Measurements from ENCODE around the gene STK11.
A peak's percentile ranks its signal among the peaks of the same experiment; 100 is the strongest.

The STK11 gene

DNA sequence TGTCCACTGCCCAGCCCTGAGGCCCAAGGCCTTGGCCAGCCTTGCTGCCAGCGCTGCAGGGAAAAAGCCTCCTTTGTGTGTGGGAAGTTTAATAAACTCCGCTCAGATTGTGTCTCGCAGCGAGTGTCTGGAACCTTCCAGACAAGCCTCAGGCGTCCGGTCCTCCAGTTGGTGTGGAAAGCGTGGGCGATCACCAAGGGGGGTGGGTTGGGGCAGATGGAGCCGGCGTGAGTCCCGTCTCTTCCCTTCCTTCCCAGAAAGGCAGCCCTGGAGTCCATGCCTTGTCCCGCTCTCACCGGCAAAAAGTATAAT lies 4.6 kb downstream of the STK11 start:
- no peak for DNase-seq

DNA sequence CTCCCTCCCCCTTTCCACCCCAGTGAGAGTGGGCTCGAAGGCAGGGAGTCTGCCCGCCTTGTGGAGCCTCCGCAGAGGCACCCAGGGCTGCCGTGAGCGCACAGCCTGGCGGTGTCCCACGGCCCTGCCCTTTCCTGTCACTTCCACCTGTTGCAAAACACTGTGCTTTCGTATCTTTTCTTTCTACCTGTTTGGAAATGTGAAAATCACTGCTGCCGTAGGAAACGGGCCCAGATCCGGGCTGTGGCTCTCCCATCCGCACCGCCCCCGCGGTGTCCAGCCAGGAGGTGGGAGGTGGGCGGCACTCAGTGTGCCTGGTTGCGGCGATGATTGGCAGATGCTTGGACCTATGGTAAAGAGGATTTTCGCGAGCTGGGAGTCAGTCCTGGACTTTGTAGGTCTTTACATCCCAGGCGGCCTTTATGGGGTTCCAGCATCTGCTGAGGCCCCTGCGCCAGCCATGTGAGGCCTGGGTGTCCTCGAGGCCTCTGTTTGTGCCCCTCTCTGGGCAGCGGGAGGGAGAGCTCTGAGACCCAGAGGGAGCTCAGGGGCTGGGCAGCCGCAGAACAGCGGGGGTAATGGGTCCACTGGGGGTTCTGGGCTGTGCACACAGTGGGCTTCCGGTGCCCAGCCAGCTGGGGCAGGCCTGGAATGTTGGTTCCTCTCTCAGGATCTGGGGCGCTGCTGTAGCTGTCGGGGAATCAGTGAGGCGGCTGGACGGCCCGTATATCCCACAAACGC lies 6.1 kb downstream of the STK11 start:
- no peak for DNase-seq

DNA sequence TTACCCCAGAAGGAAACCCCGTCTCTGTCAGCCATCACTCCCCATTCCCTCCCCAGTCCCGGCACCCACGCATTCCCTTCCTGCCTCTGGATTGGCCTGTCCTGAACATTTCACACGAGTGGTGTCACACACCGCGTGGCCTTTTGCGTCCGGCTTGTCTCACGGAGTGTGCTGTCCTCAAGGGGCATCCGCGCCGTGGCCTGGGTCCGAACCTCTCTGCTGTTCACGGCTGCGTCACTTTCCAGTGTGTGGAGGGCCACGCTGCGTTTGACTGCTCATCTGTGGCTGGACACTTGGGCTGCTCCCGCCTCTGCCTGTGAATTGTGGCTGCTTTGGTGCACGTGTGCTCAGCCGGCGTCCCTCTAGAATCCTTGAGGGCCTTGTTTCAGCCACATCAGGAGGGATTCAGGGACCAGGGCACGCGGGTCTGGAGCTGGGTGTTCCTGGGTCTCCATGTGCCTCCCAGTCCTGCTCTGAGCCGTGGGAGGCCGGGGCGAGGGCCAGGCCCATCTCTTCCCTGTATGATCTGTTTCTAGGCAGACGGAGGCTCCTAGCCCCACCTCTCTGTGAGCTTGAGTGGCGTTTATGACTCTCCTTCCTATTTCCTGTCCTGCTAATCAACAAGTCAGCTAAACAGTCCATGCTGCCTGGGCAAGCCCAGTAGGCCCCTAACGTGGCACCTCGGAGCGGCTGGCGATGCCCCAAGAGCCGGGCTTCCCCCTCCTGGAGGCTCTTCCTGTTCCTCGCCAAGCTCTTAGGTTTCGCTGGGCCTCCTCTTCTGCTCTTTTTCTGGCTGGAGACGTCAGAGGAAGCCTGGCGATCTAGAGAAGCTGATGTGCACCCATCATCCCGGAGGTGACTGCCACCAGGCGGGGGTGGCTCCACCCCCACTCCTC lies 8.1 kb downstream of the STK11 start:
- peak; percentile 77 for DNase-seq

DNA sequence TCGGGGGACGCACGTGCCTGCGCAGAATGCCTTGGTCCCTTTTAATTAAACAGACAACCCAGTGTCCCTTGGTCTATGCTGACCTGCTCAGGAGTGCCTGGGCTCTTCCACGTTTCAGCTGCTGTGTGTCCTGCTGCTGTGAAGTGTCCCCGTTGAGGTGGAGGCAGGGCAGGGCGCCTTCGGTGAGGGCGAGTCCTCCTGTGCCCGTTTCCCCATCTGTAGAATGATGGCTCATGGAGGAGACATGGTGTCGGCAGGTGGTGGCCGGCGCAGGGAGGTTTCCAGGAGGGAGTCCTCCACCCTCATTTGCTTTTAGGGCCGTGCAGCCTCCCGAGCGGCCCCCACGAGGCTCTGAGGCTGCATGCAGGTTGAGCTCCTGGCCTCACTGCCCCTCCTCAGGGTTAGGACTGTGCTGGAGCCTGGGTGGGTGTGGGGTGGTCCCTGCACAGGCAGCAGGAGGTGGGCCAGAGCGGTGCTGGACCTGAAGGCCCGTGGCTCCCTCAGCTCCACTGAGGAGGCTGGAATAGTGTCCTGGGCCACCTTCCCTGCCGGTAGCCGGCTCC lies 8.8 kb downstream of the STK11 start:
- no peak for DNase-seq

DNA sequence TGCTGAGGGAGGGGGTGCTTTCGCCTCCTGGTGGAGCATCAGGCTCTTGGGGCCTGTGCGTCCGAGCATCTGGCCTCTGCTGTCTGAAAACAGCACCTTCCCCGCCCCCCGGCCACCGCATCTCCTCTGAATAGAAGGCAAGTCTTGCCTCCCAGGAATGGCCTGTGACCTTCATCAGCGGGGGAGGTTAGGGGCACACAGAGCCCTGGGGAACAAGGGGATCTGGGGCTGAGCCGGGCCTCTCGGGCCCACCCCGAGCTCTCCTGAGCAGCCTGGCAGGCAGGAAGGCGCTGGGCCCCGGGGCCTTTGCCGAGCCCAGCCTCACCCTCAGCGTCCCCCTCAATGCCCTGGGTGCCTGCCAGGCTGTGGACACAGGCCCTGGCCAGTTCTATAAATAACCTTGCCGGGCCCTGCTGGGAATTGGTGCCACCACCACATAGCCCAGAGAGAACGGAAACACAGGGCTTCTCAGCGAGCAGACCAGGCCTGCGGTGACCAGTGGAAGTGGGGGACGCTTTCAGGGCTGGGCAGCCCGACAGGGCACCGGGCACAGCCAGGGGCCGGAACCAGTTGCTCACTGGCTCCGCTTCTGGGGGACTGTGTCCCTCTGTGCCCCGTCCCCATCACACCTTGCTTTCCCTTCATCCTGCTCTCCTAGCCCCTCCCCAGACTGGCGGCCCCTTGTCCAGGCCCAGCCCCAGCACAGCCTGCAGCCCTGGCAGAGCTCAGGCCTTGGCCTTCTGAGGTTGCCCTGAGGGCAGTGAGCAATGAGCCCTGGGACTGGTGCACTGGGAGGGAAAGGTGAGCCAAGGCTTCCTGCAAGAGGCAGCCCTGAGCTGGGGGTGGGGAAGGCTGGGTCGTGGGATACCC lies 9.5 kb downstream of the STK11 start:
- no peak for DNase-seq

DNA sequence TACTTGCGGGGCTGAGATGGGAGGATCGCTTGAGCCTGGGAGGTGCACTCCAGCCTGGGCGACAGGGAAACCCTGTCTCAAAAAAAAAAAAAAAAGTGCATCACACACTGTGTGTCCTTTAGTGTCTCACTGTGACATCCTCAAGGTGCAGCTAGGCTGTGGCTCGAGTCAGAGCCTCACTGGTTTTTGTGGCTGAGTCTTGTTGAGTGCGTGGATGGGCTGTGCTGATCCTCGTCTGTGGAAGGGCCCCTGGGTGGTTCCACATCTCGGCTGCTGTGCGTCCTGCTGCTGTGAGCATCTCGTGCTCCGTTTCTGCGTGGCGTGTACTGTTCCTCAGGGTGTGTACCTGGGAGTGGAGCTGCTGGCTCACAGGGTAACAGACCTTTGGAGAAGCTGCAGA lies 11.2 kb downstream of the STK11 start:
- DNase-seq = no peak

DNA sequence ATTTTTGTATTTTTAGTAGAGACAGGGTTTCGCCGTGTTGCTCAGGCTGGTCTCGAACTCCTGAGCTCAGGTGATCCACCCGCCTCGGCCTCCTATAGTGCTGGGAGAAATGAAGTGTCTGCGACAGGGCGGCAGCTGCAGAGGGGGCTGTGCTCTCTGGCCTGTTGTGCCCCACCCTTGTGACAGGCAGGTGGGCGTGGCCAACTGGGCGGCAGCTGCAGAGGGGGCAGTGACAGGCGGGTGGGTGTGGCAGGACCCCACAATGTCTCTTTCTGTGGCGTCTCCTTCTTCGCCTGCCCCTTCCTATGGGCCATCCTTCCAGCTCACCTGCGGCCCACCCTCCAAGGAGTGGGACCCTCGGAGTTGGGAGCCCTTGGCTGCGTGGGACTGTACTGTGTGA lies 11.8 kb downstream of the STK11 start:
- no peak for DNase-seq

DNA sequence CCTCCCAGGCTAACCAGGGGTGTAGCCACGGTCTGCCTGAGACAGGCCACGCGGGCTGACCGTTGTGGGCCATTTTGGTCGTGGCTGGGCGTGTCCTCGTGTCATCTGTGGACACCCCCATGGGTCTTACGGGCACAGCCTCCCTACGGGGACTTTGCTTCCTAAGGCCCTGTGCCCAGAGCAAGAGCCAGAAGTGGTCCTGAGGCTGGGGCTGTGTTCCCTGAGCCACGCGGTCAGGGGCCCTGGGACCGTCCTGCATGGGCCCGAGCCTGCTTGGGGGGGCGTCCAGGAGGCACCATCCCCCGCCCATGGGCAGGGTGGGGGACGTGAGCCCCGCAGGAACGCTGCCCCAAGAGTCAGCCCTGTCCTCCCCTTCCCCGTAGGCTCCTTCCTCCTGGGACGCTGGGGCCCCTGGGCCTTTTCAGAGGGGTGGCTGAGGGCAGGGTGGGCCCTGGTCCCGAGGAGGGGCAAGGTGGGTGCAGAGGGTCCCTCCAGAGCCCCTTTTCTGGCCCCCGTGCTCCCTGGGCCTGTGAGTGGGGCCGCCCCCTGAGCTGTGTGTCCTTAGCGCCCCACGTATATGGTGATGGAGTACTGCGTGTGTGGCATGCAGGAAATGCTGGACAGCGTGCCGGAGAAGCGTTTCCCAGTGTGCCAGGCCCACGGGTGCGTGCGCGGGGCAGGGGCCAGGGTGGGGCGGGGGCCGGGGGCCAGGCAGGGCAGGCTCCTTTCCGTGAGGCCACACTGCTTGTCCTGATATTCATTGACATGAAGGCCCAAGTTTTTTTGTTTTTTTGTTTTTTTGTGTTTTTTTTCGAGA lies 13.4 kb downstream of the STK11 start:
- DNase-seq = no peak

DNA sequence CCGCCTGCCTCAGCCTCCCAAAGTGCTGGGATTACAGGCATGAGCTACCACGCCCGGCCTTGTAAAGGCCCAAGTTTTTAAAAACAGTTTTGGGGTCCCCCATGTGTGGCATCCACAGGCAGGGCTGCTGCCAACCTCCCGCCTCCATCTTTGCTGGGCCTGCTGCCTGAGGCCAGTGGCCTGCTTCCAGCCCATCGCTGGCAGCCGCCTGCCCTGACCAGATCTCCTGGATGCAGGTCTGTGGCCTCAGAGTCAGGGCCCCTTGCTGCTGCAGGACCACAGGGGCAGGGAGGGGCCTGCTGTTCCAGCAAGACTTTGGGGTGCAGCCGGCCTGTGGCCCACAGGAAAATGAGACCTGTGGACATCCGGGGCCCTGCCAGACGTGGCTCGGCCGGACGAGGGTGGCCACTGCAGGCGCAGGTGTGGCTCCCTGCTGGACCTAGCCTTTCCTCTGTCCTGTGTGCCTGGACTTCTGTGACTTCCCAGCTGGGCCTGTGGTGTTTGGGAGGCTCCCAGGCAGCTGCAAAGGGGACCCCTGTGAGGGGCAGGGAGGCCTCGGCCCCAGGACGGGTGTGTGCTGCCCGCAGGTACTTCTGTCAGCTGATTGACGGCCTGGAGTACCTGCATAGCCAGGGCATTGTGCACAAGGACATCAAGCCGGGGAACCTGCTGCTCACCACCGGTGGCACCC lies 14.4 kb downstream of the STK11 start:
- no peak for DNase-seq

DNA sequence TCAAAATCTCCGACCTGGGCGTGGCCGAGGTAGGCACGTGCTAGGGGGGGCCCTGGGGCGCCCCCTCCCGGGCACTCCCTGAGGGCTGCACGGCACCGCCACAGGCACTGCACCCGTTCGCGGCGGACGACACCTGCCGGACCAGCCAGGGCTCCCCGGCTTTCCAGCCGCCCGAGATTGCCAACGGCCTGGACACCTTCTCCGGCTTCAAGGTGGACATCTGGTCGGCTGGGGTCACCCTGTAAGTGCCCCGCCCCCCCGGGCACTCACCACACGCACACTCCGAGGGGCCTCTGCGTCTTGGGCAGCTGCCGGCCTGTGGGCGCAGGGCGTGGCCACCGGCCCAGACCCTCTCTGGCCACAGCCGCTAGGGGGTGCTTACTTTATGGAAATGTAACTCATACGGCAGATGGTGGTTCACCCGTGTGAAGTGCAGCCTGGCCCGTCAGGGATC lies 14.9 kb downstream of the STK11 start:
- DNase-seq = no peak

DNA sequence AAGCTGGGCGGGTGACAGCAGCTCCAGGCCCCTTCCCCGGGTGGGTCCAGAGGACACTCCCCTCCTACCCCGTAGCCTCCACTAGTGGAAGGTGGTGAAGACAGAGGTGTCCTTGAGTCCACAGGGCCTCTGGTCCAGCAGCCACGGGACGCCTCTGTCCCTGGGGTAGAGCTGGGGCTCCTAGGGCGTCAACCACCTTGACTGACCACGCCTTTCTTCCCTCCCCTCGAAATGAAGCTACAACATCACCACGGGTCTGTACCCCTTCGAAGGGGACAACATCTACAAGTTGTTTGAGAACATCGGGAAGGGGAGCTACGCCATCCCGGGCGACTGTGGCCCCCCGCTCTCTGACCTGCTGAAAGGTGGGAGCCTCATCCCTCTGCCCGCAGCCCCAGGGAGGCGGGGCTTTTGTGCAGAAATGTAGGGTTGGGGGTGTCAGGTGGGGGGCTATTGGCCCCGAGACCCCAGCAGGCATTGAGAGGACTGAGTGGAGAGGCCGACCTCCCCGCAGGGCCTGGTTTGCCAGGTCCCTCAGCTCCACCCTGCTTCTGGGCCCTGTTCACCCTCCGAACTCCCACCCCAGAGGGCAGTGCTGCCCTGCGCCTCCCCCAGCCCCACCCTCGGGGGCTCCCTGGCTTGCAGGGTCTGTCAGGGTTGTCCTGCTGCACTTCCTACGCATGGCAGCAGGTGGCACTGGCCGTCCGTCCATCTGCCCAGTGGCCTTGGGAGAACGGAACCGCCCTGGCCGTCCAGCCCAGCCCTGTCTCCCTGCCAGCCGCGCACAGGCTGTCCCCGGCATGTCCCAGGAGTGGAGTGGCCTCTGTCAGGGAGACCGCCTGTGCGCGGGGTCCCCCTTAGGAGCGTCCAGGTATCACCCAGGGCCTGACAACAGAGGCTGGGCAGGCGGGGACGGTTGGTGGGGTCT lies 15.7 kb downstream of the STK11 start:
- DNase-seq = no peak

DNA sequence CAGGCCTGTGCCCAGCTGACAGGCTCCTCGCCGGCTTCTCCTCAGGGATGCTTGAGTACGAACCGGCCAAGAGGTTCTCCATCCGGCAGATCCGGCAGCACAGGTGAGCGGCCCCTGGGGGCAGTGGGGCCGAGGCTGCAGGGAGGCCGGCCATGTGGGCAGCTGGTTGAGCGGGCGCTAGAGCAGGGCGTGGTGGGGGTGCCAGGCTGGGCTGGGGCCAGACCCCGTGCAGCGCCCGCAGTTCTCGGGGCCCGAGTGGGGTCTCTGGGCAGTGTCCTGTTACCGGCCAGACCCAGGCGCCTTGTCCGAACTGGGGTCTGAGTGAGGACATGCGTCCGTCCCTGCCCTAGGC lies 16.3 kb downstream of the STK11 start:
- no peak for DNase-seq

DNA sequence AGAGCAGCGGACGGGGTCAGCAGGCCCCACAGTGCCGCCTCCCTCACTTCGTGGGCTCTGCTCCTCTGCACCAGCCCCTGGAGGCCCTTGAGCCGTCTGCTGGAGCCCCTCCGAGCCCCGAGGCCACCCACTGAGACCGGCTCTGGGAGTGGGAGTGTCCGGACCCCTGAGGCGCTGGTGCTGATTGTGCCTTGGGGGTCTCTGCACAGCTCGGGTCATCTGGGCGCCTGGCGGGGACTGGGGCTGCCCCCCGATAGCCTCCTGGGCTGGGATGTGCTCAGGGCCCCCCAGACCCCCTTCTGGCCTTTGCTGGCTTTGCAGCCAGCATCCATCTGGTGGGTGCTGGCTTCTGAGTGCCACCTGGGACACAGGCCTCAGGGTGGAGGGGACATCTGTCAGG lies 16.8 kb downstream of the STK11 start:
- no peak for DNase-seq

DNA sequence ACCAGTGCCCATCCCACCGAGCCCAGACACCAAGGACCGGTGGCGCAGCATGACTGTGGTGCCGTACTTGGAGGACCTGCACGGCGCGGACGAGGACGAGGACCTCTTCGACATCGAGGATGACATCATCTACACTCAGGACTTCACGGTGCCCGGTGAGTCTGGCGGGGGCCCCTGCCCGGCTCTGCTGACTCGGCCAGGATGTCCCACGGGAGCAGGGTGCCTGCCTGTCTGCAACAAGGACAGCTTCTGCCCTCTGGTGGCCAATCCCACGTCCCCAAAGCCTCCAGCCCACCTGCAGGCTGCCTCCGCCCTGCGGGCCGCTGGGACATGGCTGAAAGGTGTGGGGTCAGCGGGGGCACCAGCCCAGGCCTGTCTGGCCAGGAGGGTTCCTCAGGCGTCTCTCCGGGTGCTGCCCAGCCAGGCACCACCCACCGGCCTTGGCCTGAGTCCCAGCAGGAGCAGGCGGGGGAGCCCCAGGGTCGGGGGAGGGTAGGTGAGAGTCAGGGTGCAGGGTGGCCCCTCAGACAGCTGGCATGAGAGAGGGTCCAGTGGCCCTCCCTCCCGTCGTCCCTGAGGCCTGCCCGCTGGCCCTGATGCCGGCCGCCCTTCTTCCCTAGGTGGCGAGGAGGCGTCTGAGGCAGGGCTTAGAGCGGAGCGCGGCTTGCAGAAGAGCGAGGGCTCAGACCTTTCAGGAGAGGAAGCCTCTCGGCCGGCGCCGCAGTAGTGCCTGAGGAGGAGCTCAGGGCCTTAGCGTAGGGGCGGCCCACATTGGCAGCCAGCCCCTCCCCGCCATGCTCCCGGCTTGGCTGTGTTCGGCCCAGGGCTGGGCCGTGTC lies 17.7 kb downstream of the STK11 start:
- DNase-seq = no peak

DNA sequence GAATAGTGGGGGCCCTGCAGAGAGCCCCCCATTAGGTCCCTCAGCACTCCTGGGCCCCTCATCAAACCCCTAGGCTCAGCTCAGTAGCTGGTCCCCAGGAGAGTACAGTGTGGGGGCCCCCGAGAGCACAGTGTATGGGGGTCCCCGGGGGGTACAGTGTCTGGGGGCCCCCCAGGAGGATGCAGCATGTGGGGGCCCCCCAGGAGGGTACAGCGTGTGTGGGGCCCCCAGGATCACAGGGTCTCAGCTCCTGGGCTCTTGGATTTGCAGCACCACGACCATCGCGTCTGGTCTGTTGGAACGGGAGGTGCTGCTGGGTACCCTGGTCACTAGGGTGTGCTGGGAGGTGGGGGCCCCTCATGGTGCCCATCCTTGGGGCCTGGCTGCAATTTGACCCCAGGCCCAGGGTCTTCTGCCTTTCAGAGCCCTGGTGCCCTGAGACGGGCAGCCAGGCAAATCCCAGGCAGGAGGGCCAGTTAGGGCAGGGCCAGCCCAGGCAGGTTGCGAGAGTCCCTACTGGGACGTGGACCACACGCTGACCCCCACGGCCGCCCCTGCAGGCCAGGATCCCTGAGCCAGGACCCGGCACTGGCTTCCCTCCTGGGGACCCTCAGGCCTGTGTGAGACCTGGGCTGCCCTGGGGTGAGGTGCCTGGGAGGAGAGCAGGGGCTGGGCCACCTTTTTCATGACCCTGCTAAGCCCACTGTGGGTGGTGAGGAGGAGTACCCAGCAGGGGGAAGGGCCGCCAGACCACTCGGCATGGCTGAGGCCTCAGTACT lies 18.7 kb downstream of the STK11 start:
- no peak for DNase-seq

DNA sequence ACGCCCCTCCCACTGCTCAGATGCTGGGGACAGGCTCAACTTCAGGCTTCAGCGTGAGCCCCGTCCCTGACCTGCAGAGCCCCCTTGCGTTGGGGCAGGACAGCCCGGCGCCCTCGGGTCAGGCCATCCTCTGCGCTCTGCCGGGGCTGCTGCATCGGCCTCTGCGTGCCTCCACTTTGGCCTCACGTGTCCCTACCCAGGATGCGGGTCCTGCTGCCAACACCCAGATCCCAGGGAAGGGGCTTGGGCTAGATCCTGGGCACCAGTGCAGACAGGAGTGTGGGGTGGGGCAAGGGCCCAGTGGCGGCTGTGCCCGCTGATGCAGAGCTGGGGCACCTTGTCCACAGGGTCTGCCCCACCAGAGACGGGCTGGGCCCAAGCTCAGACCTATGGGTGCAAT lies 19.3 kb downstream of the STK11 start:
- no peak for DNase-seq

DNA sequence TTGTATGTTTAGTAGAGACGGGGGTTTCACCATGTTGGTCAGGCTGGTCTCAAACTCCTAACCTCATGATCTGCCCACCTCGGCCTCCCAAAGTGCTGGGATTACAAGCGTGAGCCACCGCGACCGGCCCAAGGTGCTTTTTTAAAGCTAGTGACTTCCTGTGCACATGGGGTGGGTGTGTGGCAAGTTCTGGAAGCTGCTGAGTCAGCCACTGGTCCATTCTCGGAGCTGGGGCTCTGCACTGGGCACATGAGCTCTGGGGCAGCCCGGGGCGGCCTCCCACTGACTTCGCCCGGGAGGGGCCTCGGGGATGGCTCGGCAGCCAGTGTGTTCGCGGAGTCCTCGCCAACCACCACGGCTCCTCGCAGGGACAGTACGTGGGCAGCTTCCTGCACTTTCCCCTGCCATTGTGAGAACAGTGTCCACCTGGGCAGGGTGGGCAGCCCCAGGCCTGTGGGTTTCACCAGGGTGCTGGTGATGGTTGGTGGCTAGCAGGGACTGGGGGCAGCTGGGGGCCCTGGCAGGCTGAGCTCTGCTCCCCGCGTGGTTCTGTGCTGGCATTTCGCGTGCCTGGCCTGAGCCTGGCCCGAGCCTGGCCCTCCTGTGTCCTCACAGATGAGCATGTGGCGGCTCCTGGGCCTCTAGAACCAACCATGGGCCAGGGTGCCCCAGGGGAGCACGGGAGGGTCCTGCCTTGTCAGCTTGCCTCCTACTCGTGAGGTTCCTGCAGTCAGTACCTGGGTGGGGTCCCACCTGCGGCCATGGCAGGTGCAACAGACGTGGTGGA lies 20.1 kb downstream of the STK11 start:
- DNase-seq = no peak

DNA sequence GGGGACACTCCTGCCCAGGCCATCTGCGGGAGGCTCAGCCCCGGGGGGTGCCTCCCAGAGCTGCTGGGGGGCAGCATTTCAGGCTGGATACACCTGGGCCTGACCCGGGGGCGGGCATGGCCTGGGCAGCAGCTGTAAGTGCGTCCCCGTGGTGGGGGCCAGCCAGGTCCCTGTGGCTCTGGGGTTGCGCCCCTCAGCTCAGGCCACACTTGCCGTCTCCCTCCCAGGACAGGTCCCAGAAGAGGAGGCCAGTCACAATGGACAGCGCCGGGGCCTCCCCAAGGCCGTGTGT lies 20.6 kb downstream of the STK11 start:
- no peak for DNase-seq
